HEK293 (cell line): ENCODE results near the gene KCNQ1.
A peak's percentile ranks its signal among the peaks of the same experiment; 100 is the strongest.

Source experiments
- CTCF ChIA-PET: fragments of 350-600 bp; formaldehyde crosslinking; extraction: SDS; loops from one replicate; lab custom pipeline; 2021; ENCODE audit warnings: antibody characterized with exemption; lab: Yijun Ruan, JAX
- POLR2A ChIA-PET: fragments of 300-600 bp; formaldehyde crosslinking; extraction: SDS; loops from one replicate; lab custom pipeline; 2020; ENCODE audit warnings: antibody characterized with exemption, inconsistent platforms; lab: Yijun Ruan, JAX
- H3K27ac ChIP-seq: fragments of 200-500 bp; sonication (Bioruptor generic); 2 replicates; pipeline ENCODE4 v1.5.1; 2014; ENCODE audit warnings: low read depth, low read length, control low read depth, inconsistent platforms; ENCODE audit errors: extremely low read depth
- H3K36me3 ChIP-seq, 2 experiments: fragments of 200-500 bp in 1 of 2; sonication (Bioruptor generic) in 1 of 2; 1 replicate in 1 of 2; 2 replicates in 1 of 2; pipeline ENCODE4 v1.5.1; 2014 to 2017; ENCODE audit warnings: inconsistent platforms in 2 of 2, low read length in 2 of 2; ENCODE audit not compliant: control insufficient read depth in 2 of 2, insufficient read depth in 1 of 2
- H3K4me1 ChIP-seq: fragments of 200-500 bp; sonication (Bioruptor generic); 2 replicates; pipeline ENCODE4 v1.5.1; 2014; ENCODE audit warnings: mild to moderate bottlenecking, low read length, inconsistent platforms; ENCODE audit not compliant: control insufficient read depth, insufficient read depth
- H3K4me3 ChIP-seq: 2 replicates; pipeline ENCODE4 v1.5.1; 2011; ENCODE audit warnings: low read depth, mild to moderate bottlenecking, control low read depth, low read length, moderate library complexity
- H3K9me3 ChIP-seq: fragments of 200-500 bp; sonication (Bioruptor generic); 2 replicates; pipeline ENCODE4 v1.5.1; 2014; ENCODE audit warnings: low read depth, low read length, inconsistent platforms; ENCODE audit not compliant: control insufficient read depth, insufficient read depth
- GLIS1 ChIP-seq: fragments of 450-650 bp; formaldehyde crosslinking; IDR thresholded peaks from 2 replicates; pipeline ENCODE4 v1.5.1; 2016; ENCODE audit warnings: missing biosample characterization, missing genetic modification characterization
- HOXD13 ChIP-seq: sonication (generic); formaldehyde crosslinking; IDR thresholded peaks from 2 replicates; pipeline ENCODE4 v1.8.0; 2022; ENCODE audit warnings: missing genetic modification reagents, borderline replicate concordance
- RBAK ChIP-seq: fragments of 450-650 bp; formaldehyde crosslinking; IDR thresholded peaks from 2 replicates; pipeline ENCODE4 v1.5.1; 2016; ENCODE audit warnings: missing biosample characterization, missing genetic modification characterization
- SALL2 ChIP-seq: fragments of 450-650 bp; formaldehyde crosslinking; IDR thresholded peaks from 2 replicates; pipeline ENCODE4 v1.5.0; 2017; ENCODE audit warnings: missing biosample characterization, mild to moderate bottlenecking, missing genetic modification characterization, borderline replicate concordance
- SCRT2 ChIP-seq: fragments of 450-650 bp; formaldehyde crosslinking; IDR thresholded peaks from 2 replicates; pipeline ENCODE4 v1.5.1; 2016; ENCODE audit warnings: missing biosample characterization, missing genetic modification characterization
- WT1 ChIP-seq: fragments of 450-650 bp; formaldehyde crosslinking; IDR thresholded peaks from 2 replicates; pipeline ENCODE4 v1.5.1; 2016; ENCODE audit warnings: missing biosample characterization, missing genetic modification characterization
- ZBTB20 ChIP-seq: fragments of 450-650 bp; formaldehyde crosslinking; IDR thresholded peaks from 2 replicates; pipeline ENCODE4 v1.5.1; 2016; ENCODE audit warnings: missing biosample characterization, missing genetic modification characterization
- ZFP37 ChIP-seq: fragments of 450-650 bp; formaldehyde crosslinking; IDR thresholded peaks from 2 replicates; pipeline ENCODE4 v1.5.1; 2016; ENCODE audit warnings: missing biosample characterization, missing genetic modification characterization
- ZFP69B ChIP-seq: fragments of 450-650 bp; formaldehyde crosslinking; IDR thresholded peaks from 2 replicates; pipeline ENCODE4 v1.5.1; 2016; ENCODE audit warnings: missing biosample characterization, missing genetic modification characterization
- ZIC2 ChIP-seq: fragments of 450-650 bp; formaldehyde crosslinking; IDR thresholded peaks from 2 replicates; pipeline ENCODE4 v1.5.1; 2016; ENCODE audit warnings: missing biosample characterization, missing genetic modification characterization
- ZNF121 ChIP-seq: fragments of 450-650 bp; formaldehyde crosslinking; IDR thresholded peaks from 2 replicates; pipeline ENCODE4 v1.5.1; 2016; ENCODE audit warnings: missing biosample characterization, missing genetic modification characterization
- ZNF146 ChIP-seq: fragments of 450-650 bp; formaldehyde crosslinking; IDR thresholded peaks from 2 replicates; pipeline ENCODE4 v1.5.1; 2016; ENCODE audit warnings: missing biosample characterization, missing genetic modification characterization
- ZNF302 ChIP-seq: fragments of 450-650 bp; formaldehyde crosslinking; IDR thresholded peaks from 2 replicates; pipeline ENCODE4 v1.5.1; 2016; ENCODE audit warnings: missing biosample characterization, missing genetic modification characterization, low read depth
- ZNF341 ChIP-seq: fragments of 450-650 bp; formaldehyde crosslinking; IDR thresholded peaks from 2 replicates; pipeline ENCODE4; 2016; ENCODE audit warnings: low read depth, missing biosample characterization, missing genetic modification characterization
- ZNF658 ChIP-seq: fragments of 450-650 bp; formaldehyde crosslinking; IDR thresholded peaks from 2 replicates; pipeline ENCODE4; 2016; ENCODE audit warnings: missing biosample characterization, missing genetic modification characterization
- ZNF660 ChIP-seq: fragments of 450-650 bp; IDR thresholded peaks from 2 replicates; pipeline ENCODE4 v1.5.1; 2018; ENCODE audit warnings: missing biosample characterization, mild to moderate bottlenecking, missing genetic modification characterization
- ZNF677 ChIP-seq: fragments of 450-650 bp; IDR thresholded peaks from 2 replicates; pipeline ENCODE4 v1.5.0; 2018; ENCODE audit warnings: missing biosample characterization, mild to moderate bottlenecking, missing genetic modification characterization, moderate library complexity
- ZNF747 ChIP-seq: fragments of 450-650 bp; formaldehyde crosslinking; IDR thresholded peaks from 2 replicates; pipeline ENCODE4 v1.5.1; 2016; ENCODE audit warnings: missing biosample characterization, missing genetic modification characterization
- ZNF843 ChIP-seq: fragments of 450-650 bp; formaldehyde crosslinking; IDR thresholded peaks from 2 replicates; pipeline ENCODE4 v1.5.1; 2016; ENCODE audit warnings: missing biosample characterization, missing genetic modification characterization
- TF ChIP-seq, protein P1 (sequence below): fragments of 450-650 bp; formaldehyde crosslinking; IDR thresholded peaks from 2 replicates; pipeline ENCODE4 v1.5.1; 2017; ENCODE audit warnings: missing biosample characterization, missing genetic modification characterization
- TF ChIP-seq, protein P2 (sequence below): fragments of 450-650 bp; formaldehyde crosslinking; conservative IDR thresholded peaks from 2 replicates; pipeline ENCODE4 v1.5.1; 2016; ENCODE audit warnings: low read depth, missing biosample characterization, missing genetic modification characterization
- TF ChIP-seq, protein P3 (sequence below): sonication (generic); formaldehyde crosslinking; IDR thresholded peaks from 2 replicates; pipeline ENCODE4 v1.8.1; 2022; ENCODE audit warnings: mild to moderate bottlenecking, moderate library complexity, missing genetic modification reagents

The KCNQ1 gene

DNA sequence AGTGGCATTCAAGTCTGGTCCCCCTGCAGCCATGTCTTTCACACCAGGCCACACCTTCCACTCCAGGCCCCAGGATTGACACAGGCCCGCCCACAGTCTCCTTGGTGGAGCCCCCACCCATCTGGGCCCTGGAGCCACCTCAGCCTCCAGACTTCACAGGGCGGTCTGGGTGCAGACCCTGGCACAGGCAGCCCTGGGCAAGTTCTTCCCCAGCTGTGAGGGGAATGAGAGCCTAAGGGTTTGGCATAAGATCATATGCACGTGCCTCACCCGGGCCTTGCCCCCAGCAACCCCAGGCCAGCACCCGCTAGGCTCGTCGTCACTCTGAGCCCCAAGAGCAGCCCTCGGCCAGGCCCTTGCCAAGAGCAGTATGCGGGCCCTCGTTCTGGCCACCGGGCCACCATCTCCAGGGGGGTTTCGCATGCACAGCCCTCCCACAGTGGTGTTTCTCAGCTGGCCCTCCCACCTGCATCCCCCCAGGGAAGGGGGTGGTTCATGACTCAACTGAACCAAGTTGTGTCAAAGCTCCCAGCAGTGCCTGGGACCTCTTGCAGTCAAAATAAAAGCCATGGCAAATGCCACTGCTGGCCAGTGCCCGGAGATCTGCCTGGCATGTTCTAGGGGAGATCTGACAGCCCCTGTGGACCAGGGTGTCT is 325.4 kb downstream of the KCNQ1 start:
- Histone ChIP-seq H3K4me3 (no peak overlapping the region), H3K27ac (no peak overlapping the region), H3K9me3 (no peaks in the 10 kb centered on the region), H3K36me3 (no peaks in the 10 kb centered on the region), H3K4me1 (no peaks in the 10 kb centered on the region)
- ChIA-PET CTCF (no interaction called here), POLR2A (no interaction called here)
- peak; percentile 42; the same call in 1 of the 2 replicates for TF ChIP-seq GLIS1 (tag by site-specific recombination)
- TF ChIP-seq, protein P1, sequence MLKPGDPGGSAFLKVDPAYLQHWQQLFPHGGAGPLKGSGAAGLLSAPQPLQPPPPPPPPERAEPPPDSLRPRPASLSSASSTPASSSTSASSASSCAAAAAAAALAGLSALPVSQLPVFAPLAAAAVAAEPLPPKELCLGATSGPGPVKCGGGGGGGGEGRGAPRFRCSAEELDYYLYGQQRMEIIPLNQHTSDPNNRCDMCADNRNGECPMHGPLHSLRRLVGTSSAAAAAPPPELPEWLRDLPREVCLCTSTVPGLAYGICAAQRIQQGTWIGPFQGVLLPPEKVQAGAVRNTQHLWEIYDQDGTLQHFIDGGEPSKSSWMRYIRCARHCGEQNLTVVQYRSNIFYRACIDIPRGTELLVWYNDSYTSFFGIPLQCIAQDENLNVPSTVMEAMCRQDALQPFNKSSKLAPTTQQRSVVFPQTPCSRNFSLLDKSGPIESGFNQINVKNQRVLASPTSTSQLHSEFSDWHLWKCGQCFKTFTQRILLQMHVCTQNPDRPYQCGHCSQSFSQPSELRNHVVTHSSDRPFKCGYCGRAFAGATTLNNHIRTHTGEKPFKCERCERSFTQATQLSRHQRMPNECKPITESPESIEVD, result no peak
- TF ChIP-seq ZNF121 (tag by site-specific recombination), result no peak

DNA sequence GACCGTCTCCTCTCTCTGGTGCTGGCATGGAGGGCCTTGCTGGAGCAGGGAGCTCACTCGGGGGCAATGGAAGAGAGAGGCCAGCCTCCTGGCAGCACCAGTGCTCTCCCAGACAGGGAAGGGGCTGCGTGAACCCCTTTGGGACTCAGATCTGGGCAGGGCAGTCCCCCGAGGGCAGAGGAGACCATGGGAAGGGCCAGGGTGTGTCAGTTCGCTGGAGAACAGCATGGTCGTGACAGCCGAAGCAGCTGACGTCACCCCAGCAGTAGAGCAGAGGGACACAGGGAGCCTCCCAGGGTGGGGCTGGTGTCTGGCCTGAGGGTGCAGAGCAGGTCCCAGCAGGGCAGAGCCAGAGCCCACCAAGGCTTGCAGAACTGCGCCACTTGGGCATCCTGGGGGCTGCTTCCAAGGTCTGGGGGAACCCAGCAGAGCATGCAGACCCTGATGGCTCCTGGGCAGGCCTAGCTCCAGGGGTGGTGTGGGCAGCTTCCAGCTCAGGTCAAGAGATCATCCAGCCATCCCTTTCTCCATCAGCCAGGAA is 326.0 kb downstream of the KCNQ1 start:
- CTCF ChIA-PET, result no interaction called here
- TF ChIP-seq ZNF660 (no peak), ZIC2 (tag by site-specific recombination) (0 out of 2 replicates have a peak, but pooled peaks have one; percentile 16)
- TF ChIP-seq, all 188 proteins: peak for 1
- H3K4me3 ChIP-seq, result no peak overlapping the region
- no peak overlapping the region for H3K27ac ChIP-seq
- H3K36me3 ChIP-seq, result no peaks in the 10 kb centered on the region
- POLR2A ChIA-PET, result no interaction called here
- no peaks in the 10 kb centered on the region for H3K9me3 ChIP-seq
- H3K4me1 ChIP-seq, result no peaks in the 10 kb centered on the region

DNA sequence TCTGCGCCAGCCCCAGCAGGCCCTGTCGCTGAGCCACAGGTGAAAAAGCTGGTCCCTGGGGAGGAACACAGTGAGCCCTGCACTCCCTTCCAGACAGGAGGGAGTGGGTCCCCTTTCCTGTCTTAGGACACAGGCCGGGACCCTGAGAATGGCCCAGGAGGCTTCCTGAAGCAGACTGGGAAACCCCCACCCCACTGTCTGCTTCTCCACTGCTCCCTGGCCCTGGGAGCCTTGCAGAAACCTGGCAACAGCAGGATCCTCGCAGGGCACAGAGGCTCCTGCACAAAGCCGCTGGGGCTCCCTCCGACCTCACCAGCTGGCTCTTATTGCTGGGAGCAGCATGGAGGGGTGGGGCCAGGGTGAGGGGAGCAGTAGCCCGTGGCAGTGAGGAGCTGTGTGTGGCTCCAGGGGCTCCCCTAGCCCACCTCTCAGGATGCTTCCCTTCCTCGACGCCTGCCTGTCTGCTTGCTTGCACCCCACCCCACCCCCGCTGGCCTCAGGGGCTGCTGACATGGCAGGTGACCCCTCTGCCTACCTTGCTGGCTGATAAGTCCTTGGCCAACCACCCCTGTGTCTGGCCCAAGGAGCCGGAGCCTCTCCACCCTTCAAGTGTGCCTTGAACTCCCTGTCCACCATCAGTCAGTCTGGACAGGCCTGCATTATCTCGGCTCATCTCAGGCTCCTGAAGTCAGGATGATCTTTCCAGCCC is 327.1 kb downstream of the KCNQ1 start:
- CTCF ChIA-PET, result no interaction called here
- H3K27ac ChIP-seq, result no peak overlapping the region

DNA sequence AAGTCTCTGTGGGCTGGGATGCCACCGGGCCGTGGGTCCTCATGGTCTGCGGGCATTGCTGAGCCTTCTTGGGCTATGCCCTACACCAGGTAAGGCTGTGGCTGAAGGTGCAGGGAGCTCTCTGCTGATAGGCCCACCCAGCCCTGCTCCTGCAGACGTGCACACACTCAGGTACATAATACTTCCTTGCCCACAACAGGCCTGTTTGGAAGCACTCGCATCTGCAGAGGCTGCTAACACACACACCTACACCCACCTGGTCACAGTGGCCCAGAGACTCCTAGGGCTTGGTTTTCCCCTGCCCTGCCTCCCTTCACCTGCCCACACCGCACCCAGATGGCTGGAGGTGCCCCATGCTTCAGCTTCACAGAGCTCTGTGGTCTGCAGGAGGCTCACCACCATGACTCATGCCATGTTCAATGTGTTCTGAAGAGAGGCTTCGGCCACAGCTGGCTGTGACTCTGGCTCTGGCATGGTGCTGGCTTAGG is 327.8 kb downstream of the KCNQ1 start:
- no peak overlapping the region for H3K4me3 ChIP-seq
- ChIA-PET CTCF (no interaction called here), POLR2A (no interaction called here)
- no peaks in the 10 kb centered on the region for H3K36me3 ChIP-seq
- no peaks in the 10 kb centered on the region for H3K9me3 ChIP-seq
- no peaks in the 10 kb centered on the region for H3K4me1 ChIP-seq
- H3K27ac ChIP-seq, result no peak overlapping the region
- TF ChIP-seq, protein P2, sequence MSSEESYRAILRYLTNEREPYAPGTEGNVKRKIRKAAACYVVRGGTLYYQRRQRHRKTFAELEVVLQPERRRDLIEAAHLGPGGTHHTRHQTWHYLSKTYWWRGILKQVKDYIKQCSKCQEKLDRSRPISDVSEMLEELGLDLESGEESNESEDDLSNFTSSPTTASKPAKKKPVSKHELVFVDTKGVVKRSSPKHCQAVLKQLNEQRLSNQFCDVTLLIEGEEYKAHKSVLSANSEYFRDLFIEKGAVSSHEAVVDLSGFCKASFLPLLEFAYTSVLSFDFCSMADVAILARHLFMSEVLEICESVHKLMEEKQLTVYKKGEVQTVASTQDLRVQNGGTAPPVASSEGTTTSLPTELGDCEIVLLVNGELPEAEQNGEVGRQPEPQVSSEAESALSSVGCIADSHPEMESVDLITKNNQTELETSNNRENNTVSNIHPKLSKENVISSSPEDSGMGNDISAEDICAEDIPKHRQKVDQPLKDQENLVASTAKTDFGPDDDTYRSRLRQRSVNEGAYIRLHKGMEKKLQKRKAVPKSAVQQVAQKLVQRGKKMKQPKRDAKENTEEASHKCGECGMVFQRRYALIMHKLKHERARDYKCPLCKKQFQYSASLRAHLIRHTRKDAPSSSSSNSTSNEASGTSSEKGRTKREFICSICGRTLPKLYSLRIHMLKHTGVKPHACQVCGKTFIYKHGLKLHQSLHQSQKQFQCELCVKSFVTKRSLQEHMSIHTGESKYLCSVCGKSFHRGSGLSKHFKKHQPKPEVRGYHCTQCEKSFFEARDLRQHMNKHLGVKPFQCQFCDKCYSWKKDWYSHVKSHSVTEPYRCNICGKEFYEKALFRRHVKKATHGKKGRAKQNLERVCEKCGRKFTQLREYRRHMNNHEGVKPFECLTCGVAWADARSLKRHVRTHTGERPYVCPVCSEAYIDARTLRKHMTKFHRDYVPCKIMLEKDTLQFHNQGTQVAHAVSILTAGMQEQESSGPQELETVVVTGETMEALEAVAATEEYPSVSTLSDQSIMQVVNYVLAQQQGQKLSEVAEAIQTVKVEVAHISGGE (tag by site-specific recombination), result no peak
- TF ChIP-seq WT1 (tag by site-specific recombination) (no peak), ZNF747 (tag by site-specific recombination) (no peak), RBAK (tag by site-specific recombination) (no peak), ZNF341 (no peak), HOXD13 (CRISPR knock-in tag) (no peak), ZFP69B (tag by site-specific recombination) (no peak), ZNF146 (tag by site-specific recombination) (no peak), ZNF658 (tag by site-specific recombination) (no peak), ZNF302 (no peak), ZNF843 (tag by site-specific recombination) (no peak)
- TF ChIP-seq, protein P1, result no peak

More for the DNA sequence above, 327.1 kb downstream of the KCNQ1 start:
- TF ChIP-seq SALL2 (tag by site-specific recombination) (no peak), SCRT2 (tag by site-specific recombination) (peak; percentile 56), ZNF677 (no peak), ZFP37 (tag by site-specific recombination) (no peak), ZBTB20 (tag by site-specific recombination) (no peak)
- TF ChIP-seq, protein P3, sequence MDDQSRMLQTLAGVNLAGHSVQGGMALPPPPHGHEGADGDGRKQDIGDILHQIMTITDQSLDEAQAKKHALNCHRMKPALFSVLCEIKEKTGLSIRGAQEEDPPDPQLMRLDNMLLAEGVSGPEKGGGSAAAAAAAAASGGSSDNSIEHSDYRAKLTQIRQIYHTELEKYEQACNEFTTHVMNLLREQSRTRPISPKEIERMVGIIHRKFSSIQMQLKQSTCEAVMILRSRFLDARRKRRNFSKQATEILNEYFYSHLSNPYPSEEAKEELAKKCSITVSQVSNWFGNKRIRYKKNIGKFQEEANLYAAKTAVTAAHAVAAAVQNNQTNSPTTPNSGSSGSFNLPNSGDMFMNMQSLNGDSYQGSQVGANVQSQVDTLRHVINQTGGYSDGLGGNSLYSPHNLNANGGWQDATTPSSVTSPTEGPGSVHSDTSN (CRISPR knock-in tag), result no peak
- TF ChIP-seq, all 188 proteins: peak for 1
- no peaks in the 10 kb centered on the region for H3K9me3 ChIP-seq
- no peaks in the 10 kb centered on the region for H3K36me3 ChIP-seq
- POLR2A ChIA-PET, result no interaction called here
- H3K4me3 ChIP-seq, result no peak overlapping the region
- H3K4me1 ChIP-seq, result no peaks in the 10 kb centered on the region
